Measurements from ENCODE around the gene TTBK1. TPM values are rescaled to one million over a fixed set of nuclear protein-coding genes. Genes with fewer than 3 reads are reported as not detected.

TTBK1 gene
- total and polyA plus RNA-seq, 8 donors = 0.05 to 0.37 (median 0.14) TPM; not detected in 3

GRCh38 chr6:43277643-43278523 is 34.6 kb downstream of the TTBK1 start:
- TF ChIP-seq, protein P1, sequence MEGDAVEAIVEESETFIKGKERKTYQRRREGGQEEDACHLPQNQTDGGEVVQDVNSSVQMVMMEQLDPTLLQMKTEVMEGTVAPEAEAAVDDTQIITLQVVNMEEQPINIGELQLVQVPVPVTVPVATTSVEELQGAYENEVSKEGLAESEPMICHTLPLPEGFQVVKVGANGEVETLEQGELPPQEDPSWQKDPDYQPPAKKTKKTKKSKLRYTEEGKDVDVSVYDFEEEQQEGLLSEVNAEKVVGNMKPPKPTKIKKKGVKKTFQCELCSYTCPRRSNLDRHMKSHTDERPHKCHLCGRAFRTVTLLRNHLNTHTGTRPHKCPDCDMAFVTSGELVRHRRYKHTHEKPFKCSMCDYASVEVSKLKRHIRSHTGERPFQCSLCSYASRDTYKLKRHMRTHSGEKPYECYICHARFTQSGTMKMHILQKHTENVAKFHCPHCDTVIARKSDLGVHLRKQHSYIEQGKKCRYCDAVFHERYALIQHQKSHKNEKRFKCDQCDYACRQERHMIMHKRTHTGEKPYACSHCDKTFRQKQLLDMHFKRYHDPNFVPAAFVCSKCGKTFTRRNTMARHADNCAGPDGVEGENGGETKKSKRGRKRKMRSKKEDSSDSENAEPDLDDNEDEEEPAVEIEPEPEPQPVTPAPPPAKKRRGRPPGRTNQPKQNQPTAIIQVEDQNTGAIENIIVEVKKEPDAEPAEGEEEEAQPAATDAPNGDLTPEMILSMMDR (IDR thresholded peaks at IDR 0.05) = no peak
- Histone ChIP-seq H3K4me3 (no peak overlapping the region), H3K4me1 (peaks cover 16 to 29% (median 20%) of the 10 kb centered on the region in 4 donors), H3K9me3 (no peaks in the 10 kb centered on the region), H3K27ac (no peak overlapping the region), H3K27me3 (peaks cover 0 to 67% (median 15%) of the 10 kb centered on the region in 3 donors), H3K36me3 (no peaks in the 10 kb centered on the region)
- DNase-seq = peak in 1 of 2 donors; percentile 71
- intact Hi-C loops (cut with DNase I; ENCODE audit: low total_unique reads) = loop anchor here (10.0 kb wide), 1 partner anchor 57 kb away; no protein-coding TSS in a partner anchor
- 59 to 65% (median 64%) methylated on average over 12 to 13 of the region's 13 CpGs for WGBS, 5 donors

DNA sequence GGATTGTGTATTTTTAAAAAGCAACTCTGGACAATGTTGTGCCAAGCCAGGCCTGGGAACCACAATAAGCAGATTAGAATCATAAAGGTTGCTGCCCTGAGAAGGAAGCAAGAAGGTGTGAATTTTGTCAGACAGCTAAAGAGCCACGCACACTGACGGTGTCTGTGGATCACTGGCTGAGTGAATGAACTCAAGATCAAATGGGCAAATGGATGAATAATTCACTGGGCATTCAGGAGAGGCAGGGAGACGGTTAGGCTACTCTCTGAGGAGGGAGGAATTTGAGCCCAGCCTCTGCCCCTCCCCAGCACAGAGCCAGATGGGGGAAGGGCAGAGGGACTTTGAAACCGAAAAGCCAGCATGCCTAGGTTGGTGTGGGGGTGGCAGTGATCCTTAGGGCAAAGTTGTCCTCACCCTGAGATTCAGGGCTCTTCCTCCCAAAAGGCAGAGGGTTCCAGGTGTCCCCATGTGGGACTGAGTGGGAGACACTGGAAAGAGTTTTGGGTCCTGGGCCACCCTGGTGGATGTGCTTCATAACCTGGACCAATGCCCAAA is 35.3 kb downstream of the TTBK1 start:
- H3K9me3 ChIP-seq = no peaks in the 10 kb centered on the region
- peaks cover 16 to 29% (median 20%) of the 10 kb centered on the region in 4 donors for H3K4me1 ChIP-seq
- DNase-seq = no peak
- WGBS, 5 donors = 46 to 76% (median 55%) methylated on average over 4 of the region's 4 CpGs
- TF ChIP-seq EP300 (IDR thresholded peaks at IDR 0.05) = no peak
- no peak for TF ChIP-seq POLR2A (IDR thresholded peaks at IDR 0.05)
- TF ChIP-seq POLR2AphosphoS5 (IDR thresholded peaks at IDR 0.05) = no peak
- TF ChIP-seq, protein P1 (IDR thresholded peaks at IDR 0.05) = no peak
- intact Hi-C loops (cut with DNase I; ENCODE audit: low total_unique reads) = loop anchor here (10.0 kb wide), 1 partner anchor 56 kb away; no protein-coding TSS in a partner anchor
- H3K27me3 ChIP-seq = peaks cover 0 to 67% (median 21%) of the 10 kb centered on the region in 3 donors
- no peak overlapping the region for H3K27ac ChIP-seq
- no peaks in the 10 kb centered on the region for H3K36me3 ChIP-seq
- no peak overlapping the region for H3K4me3 ChIP-seq

- TF ChIP-seq POLR2A (IDR thresholded peaks at IDR 0.05) = no peak
- TF ChIP-seq, protein P1 (IDR thresholded peaks at IDR 0.05) = no peak
- H3K9me3 ChIP-seq = no peaks in the 10 kb centered on the region
- DNase-seq = no peak
- H3K36me3 ChIP-seq = no peaks in the 10 kb centered on the region
- H3K4me3 ChIP-seq = no peak overlapping the region
- intact Hi-C loops (cut with DNase I; ENCODE audit: low total_unique reads) = no loop called here
- H3K4me1 ChIP-seq = peaks cover 10 to 23% (median 17%) of the 10 kb centered on the region in 4 donors
- H3K27me3 ChIP-seq = peaks cover 4 to 68% (median 29%) of the 10 kb centered on the region in 3 donors
- no peak overlapping the region for H3K27ac ChIP-seq
- 73 to 87% (median 77%) methylated on average over 2 of the region's 2 CpGs for WGBS, 5 donors
Observed at GRCh38 chr6:43280234-43280633, 37.0 kb downstream of the TTBK1 start.

DNA sequence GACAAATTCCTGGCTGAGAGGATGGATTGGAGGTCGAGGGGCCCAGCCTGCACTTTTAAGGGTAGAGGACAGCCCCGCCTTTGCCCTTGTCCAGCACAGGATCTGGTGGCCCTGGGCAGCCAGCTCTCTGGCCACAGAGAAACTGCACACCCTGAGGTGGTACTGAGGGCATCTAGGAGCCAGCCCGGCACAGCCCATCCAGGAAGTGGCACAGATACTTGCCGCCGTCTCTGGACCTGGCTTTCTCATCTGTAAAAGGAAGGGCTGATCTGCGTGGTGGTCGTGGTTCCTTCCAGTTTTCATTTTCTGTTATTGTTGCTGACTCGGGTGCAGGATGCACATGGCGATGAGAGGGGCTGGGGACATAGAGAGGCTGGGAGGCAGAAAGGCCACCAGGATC is 38.8 kb downstream of the TTBK1 start:
- intact Hi-C loops (cut with DNase I; ENCODE audit: low total_unique reads) = no loop called here
- Histone ChIP-seq H3K36me3 (no peaks in the 10 kb centered on the region), H3K27ac (no peak overlapping the region), H3K27me3 (peaks cover 6 to 68% (median 28%) of the 10 kb centered on the region in 3 donors), H3K4me1 (peaks cover 0 to 9% (median 4%) of the 10 kb centered on the region in 4 donors), H3K4me3 (no peak overlapping the region), H3K9me3 (no peaks in the 10 kb centered on the region)
- no peak for TF ChIP-seq EP300 (IDR thresholded peaks at IDR 0.05)
- TF ChIP-seq, protein P1 (IDR thresholded peaks at IDR 0.05) = no peak
- TF ChIP-seq POLR2AphosphoS5 (IDR thresholded peaks at IDR 0.05) = no peak
- no peak for TF ChIP-seq POLR2A (IDR thresholded peaks at IDR 0.05)
- WGBS, 5 donors = 64 to 72% (median 68%) methylated on average over 9 of the region's 9 CpGs
- DNase-seq = no peak
